ENCODE measurements around the gene SH3RF2.

DNA sequence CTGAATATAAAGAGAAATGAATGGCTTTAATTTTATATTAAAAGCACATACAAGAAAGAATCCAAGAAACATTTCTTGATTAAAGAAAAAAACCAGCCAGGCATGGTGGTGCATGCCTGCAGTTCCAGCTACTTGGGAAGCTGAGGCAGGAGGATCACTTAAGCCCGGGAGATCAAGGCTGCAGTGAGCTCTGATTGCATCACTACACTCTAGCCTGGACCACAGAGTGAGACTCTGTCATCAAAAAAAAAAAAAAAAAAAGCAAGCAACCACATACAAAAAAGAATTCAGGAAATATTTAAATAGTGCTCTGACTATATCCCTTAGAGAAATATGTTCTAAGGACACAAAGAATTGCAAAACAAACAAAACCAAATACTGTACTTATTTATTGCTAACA, 171.5 kb downstream of the SH3RF2 start:
- TF ChIP-seq, protein P1, sequence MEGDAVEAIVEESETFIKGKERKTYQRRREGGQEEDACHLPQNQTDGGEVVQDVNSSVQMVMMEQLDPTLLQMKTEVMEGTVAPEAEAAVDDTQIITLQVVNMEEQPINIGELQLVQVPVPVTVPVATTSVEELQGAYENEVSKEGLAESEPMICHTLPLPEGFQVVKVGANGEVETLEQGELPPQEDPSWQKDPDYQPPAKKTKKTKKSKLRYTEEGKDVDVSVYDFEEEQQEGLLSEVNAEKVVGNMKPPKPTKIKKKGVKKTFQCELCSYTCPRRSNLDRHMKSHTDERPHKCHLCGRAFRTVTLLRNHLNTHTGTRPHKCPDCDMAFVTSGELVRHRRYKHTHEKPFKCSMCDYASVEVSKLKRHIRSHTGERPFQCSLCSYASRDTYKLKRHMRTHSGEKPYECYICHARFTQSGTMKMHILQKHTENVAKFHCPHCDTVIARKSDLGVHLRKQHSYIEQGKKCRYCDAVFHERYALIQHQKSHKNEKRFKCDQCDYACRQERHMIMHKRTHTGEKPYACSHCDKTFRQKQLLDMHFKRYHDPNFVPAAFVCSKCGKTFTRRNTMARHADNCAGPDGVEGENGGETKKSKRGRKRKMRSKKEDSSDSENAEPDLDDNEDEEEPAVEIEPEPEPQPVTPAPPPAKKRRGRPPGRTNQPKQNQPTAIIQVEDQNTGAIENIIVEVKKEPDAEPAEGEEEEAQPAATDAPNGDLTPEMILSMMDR (IDR thresholded peaks at IDR 0.05; ENCODE audit: extremely low read depth in 1 of 2, insufficient read depth in 1 of 2, low read depth in 1 of 2, low read length in 2 of 2) = no peak
- TF ChIP-seq EZH2 (IDR thresholded peaks at IDR 0.05; ENCODE audit: borderline replicate concordance, low read depth, low read length, severe bottlenecking) (no peak), POLR2A (IDR thresholded peaks at IDR 0.05; ENCODE audit: low read depth, low read length) (no peak)
